Peyer's patch (tissue), 4 donors: ENCODE data around the gene ANTXRL.

Source experiments
- POLR2A ChIP-seq, 2 donors: fragments of 450-650 bp; IDR thresholded peaks; one replicate each; pipeline ENCODE4 v1.5.1; 2017; ENCODE audit warnings: antibody characterized with exemption in 2 of 2, mild to moderate bottlenecking in 2 of 2, moderate library complexity in 2 of 2
- TF ChIP-seq, protein P1 (sequence below), 6 experiments: fragments of 450-650 bp in 4 of 6; fragments of 200-600 bp in 2 of 6; sonication (generic) in 1 of 6; IDR thresholded peaks; one replicate each; pipeline ENCODE4 v1.5.1; 2017 to 2019; ENCODE audit warnings: antibody characterized with exemption in 6 of 6, mild to moderate bottlenecking in 3 of 6, moderate library complexity in 1 of 6

DNA sequence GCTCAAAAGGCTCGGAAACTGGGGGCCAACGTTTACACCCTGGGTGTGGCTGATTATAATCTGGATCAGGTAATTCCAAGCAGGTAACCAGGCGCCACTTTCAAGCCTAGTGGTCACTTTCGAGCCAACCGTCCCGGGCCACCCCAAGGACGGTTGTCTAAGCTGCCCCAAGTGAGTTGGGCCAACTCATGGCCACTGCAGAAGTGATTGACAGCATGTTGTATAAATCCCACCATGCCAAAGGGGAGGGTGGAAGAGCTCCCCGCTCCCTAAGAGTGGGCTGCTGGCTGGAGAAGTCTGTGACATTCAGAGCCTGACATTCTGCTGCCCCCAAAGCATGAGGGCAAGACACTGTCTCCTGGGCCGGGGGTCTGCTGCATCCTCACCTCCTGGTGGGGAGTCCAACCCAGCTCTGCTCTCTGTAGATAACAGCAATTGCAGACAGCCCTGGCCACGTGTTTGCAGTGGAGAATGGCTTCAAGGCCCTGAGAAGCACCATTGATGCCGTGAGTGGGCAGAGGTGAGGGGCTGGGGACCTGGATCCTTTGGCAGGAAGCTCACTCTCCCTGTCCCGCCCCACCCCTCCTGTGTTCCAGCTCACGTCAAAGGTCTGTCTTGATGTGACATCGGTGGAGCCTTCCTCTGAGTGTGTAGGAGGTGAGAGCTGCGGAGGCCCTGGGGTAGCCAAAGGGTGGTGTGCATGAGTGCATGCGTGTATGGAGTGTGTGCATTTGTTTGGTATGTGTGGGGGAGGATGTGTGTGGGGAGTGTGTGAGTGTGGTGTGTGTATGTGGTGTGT lies 10.8 kb downstream of the ANTXRL start:
- TF ChIP-seq, protein P1, sequence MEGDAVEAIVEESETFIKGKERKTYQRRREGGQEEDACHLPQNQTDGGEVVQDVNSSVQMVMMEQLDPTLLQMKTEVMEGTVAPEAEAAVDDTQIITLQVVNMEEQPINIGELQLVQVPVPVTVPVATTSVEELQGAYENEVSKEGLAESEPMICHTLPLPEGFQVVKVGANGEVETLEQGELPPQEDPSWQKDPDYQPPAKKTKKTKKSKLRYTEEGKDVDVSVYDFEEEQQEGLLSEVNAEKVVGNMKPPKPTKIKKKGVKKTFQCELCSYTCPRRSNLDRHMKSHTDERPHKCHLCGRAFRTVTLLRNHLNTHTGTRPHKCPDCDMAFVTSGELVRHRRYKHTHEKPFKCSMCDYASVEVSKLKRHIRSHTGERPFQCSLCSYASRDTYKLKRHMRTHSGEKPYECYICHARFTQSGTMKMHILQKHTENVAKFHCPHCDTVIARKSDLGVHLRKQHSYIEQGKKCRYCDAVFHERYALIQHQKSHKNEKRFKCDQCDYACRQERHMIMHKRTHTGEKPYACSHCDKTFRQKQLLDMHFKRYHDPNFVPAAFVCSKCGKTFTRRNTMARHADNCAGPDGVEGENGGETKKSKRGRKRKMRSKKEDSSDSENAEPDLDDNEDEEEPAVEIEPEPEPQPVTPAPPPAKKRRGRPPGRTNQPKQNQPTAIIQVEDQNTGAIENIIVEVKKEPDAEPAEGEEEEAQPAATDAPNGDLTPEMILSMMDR (IDR thresholded peaks at IDR 0.05) = no peak
- no peak for TF ChIP-seq POLR2A (IDR thresholded peaks at IDR 0.05)
